Ovary (tissue), 9 donors: ENCODE results near the gene BICRA. TPM values are rescaled to one million over a fixed set of nuclear protein-coding genes. Genes with fewer than 3 reads are reported as not detected.

Source experiments
- DNase-seq, 5 donors: peaks; one replicate each; pipeline ENCODE4 v3.0.0-alpha.2; 2019 to 2020
- H3K27ac ChIP-seq, 2 donors: fragments of 200-600 bp; one replicate each; pipeline versions ENCODE4 v1.5.1 to v1.8.0; 2019 to 2022
- H3K27me3 ChIP-seq: fragments of 200-600 bp; one replicate; pipeline ENCODE4 v1.8.0; 2022
- H3K36me3 ChIP-seq: fragments of 200-600 bp; sonication (generic); one replicate; pipeline ENCODE4 v1.5.1; 2019
- H3K4me1 ChIP-seq: one replicate; pipeline ENCODE4 v1.8.1; 2013; ENCODE audit warnings: mild to moderate bottlenecking, moderate library complexity; ENCODE audit not compliant: insufficient read depth
- H3K4me3 ChIP-seq: fragments of 200-600 bp; sonication (generic); one replicate; pipeline ENCODE4 v1.5.1; 2017
- H3K9me3 ChIP-seq, 2 donors: fragments of 200-600 bp in 1 of 2; sonication (generic) in 1 of 2; one replicate each; pipeline versions ENCODE4 v1.5.1 to v1.8.1; 2013 to 2019; ENCODE audit warnings: mild to moderate bottlenecking in 1 of 2, moderate library complexity in 1 of 2
- CTCF ChIP-seq, 3 donors: fragments of 450-650 bp in 2 of 3; fragments of 200-600 bp in 1 of 3; IDR thresholded peaks; one replicate each; pipeline versions ENCODE4 v1.5.1 to v1.8.0; 2016 to 2022; ENCODE audit warnings: antibody characterized with exemption in 3 of 3, mild to moderate bottlenecking in 1 of 3
- EP300 ChIP-seq: sonication (generic); formaldehyde crosslinking; IDR thresholded peaks from one replicate; pipeline ENCODE4 v1.6.1; 2017; ENCODE audit warnings: antibody characterized with exemption
- POLR2A ChIP-seq: fragments of 450-650 bp; IDR thresholded peaks from one replicate; pipeline ENCODE4 v1.6.1; 2017; ENCODE audit warnings: antibody characterized with exemption, mild to moderate bottlenecking, moderate library complexity
- WGBS, 3 donors: extraction: QIAGEN DNeasy Blood & Tissue Kit in 1 of 3; methylation state at CpG; one replicate each; pipeline versions ENCODE4 v1.1.5 to v1.1.7; 2013 to 2017; 5-methylcytosine and 5-hydroxymethylcytosine counted together
- intact Hi-C, 4 donors: fragments of 100-400 bp; cut with DNase I; formaldehyde crosslinking; loops; one replicate each; pipeline versions ENCODE4 v1.11.0 to v1.15.1; 2022 to 2023
- polyA plus RNA-seq, 2 donors: library from polyadenylated mRNA; stranded (reverse); fragments of 200-250 nt in 1 of 2; fragments of 350-450 nt in 1 of 2; fragmentation: Illumina TruSeq in 1 of 2; extraction: RNeasy Lipid Tissue Mini Kit (QIAGEN cat#74804) in 1 of 2; gene quantifications; one replicate each; pipeline ENCODE4 v1.2.3, GENCODE V29; 2013 to 2014
- total RNA-seq, 7 donors: library from RNA; depleted of rRNA in 2 of 7; stranded (reverse); fragments of >200 nt in 2 of 7; fragmentation: NEBNext Ultra II Directional in 3 of 7; extraction: Animal tissue kit (Norgen Biotek cat#: 25700) in 3 of 7; gene quantifications; one replicate each; pipeline versions ENCODE4 v1.1.0 to v1.2.4, GENCODE V29; 2016 to 2023
- donor health status: DM: no; HTN: no; CAD: no; lungs with moderate emphysema.
- donor health status: DM: no; HTN: no; CAD: no.
- donor health status: Bipolar disorder and iron deficiency.
- donor health status: DM: yes; HTN: yes; CAD: no.
- donor health status: DM: no; HTN: no; CAD: no.
- donor health status: DM: yes; HTN: yes; CAD: no.

The BICRA gene
- total and polyA plus RNA-seq, 9 donors: 3.7 to 21.7 (median 12.9) TPM

GRCh38 chr19:47569331-47569730 is 39.6 kb upstream of the BICRA start:
- no peaks in the 10 kb centered on the region for H3K36me3 ChIP-seq
- H3K4me1 ChIP-seq: no peaks in the 10 kb centered on the region
- 77 to 83% (median 79%) methylated on average over 9 of the region's 9 CpGs for WGBS, 3 donors
- intact Hi-C loops: no loop called here
- DNase-seq: no peak
- H3K4me3 ChIP-seq: no peak overlapping the region
- no peaks in the 10 kb centered on the region for H3K27me3 ChIP-seq
- TF ChIP-seq POLR2A (no peak), CTCF (IDR thresholded peaks at IDR 0.05) (no peak), EP300 (no peak)
- H3K9me3 ChIP-seq: no peaks in the 10 kb centered on the region
- no peak overlapping the region for H3K27ac ChIP-seq

GRCh38 chr19:47572635-47573034 is 36.3 kb upstream of the BICRA start:
- Histone ChIP-seq H3K9me3 (no peaks in the 10 kb centered on the region), H3K36me3 (no peaks in the 10 kb centered on the region), H3K4me3 (no peak overlapping the region), H3K27me3 (no peaks in the 10 kb centered on the region), H3K27ac (no peak overlapping the region), H3K4me1 (no peaks in the 10 kb centered on the region)
- intact Hi-C loops: no loop called here
- DNase-seq: no peak
- TF ChIP-seq CTCF (IDR thresholded peaks at IDR 0.05): no peak
- TF ChIP-seq EP300: no peak
- no peak for TF ChIP-seq POLR2A
- 70 to 73% (median 70%) methylated on average over 22 of the region's 22 CpGs for WGBS, 3 donors

- WGBS, 3 donors: 14 to 20% (median 15%) methylated on average over 68 to 89 of the region's 89 CpGs
- H3K27me3 ChIP-seq: no peaks in the 10 kb centered on the region
- intact Hi-C loops: no loop called here
- DNase-seq: peak; percentile 34 to 58 (median 49)
- H3K36me3 ChIP-seq: no peaks in the 10 kb centered on the region
- H3K4me3 ChIP-seq: peak within 1 kb of the TSS; percentile 19
- H3K27ac ChIP-seq: no peak within 1 kb of the TSS
- no peaks in the 10 kb centered on the region for H3K9me3 ChIP-seq
- TF ChIP-seq EP300 (no peak), CTCF (IDR thresholded peaks at IDR 0.05) (no peak), POLR2A (no peak)
- H3K4me1 ChIP-seq: no peaks in the 10 kb centered on the region
Observed at GRCh38 chr19:47573071-47574026, 35.6 kb upstream of the BICRA start, which contains the start of gene ZNF541. ZNF541 (minus strand) TSS chr19:47573148; CDS start chr19:47555856, 17,292 bp downstream.

GRCh38 chr19:47580397-47580796 is 28.5 kb upstream of the BICRA start:
- Histone ChIP-seq H3K9me3 (no peaks in the 10 kb centered on the region), H3K4me3 (no peak overlapping the region), H3K27me3 (no peaks in the 10 kb centered on the region), H3K27ac (no peak overlapping the region), H3K36me3 (no peaks in the 10 kb centered on the region), H3K4me1 (no peaks in the 10 kb centered on the region)
- no peak for DNase-seq
- WGBS, 3 donors: 89 to 97% (median 90%) methylated on average over 3 of the region's 3 CpGs
- intact Hi-C loops: no loop called here
- no peak for TF ChIP-seq EP300
- no peak for TF ChIP-seq POLR2A
- TF ChIP-seq CTCF (IDR thresholded peaks at IDR 0.05): no peak
